B cell (primary cell): Measurements from ENCODE around the gene PRR14L. TPM values are rescaled to one million over a fixed set of nuclear protein-coding genes. Genes with fewer than 3 reads are reported as not detected.
"Not testable (repeated sequence)": the region's sequence is repeated elsewhere in the genome, so short reads cannot be mapped to it uniquely, and the experiment has no call there.

Experiments used
- ATAC-seq: fragments of 200-7000 bp; cut with Tn5 transposase; one replicate; pipeline ENCODE4 v1.10.0; 2021; ENCODE audit warnings: low read depth, mild to moderate bottlenecking, moderate number of reproducible peaks, moderate library complexity
- CTCF ChIA-PET: fragments of 350-600 bp; sonication (Branson Sonifier 250); formaldehyde crosslinking; loops from one replicate; lab custom pipeline; 2021; ENCODE audit warnings: antibody characterized with exemption, inconsistent platforms; lab: Charles Lee
- POLR2A ChIA-PET: fragments of 350-600 bp; sonication (Branson Sonifier 250); formaldehyde crosslinking; loops from one replicate; lab custom pipeline; 2021; ENCODE audit warnings: antibody characterized with exemption; lab: Charles Lee
- DNase-seq: peaks from one replicate; pipeline ENCODE4 v3.0.0; 2013
- H2AFZ ChIP-seq: 2 replicates; pipeline ENCODE4 v1.6.1; 2012; ENCODE audit warnings: mild to moderate bottlenecking, low read depth, low read length; ENCODE audit not compliant: insufficient read depth, poor library complexity, severe bottlenecking
- H3K27ac ChIP-seq, 2 donors: 1 replicate in 1 of 2; 2 replicates in 1 of 2; pipeline ENCODE4 v1.5.1; 2012 to 2013; ENCODE audit warnings: low read length in 2 of 2, mild to moderate bottlenecking in 2 of 2, moderate library complexity in 1 of 2
- H3K27me3 ChIP-seq, 4 experiments: fragments of 200-600 bp in 1 of 4; sonication (generic) in 1 of 4; replicated peaks in 1 of 4; 1 replicate in 2 of 4; 2 replicates in 2 of 4; pipeline versions ENCODE4 v1.6.1 to v1.7.0; 2013 to 2016; ENCODE audit warnings: low read length in 3 of 4, mild to moderate bottlenecking in 2 of 4, mixed read lengths in 1 of 4, moderate library complexity in 1 of 4; ENCODE audit not compliant: insufficient read depth in 4 of 4, control insufficient read depth in 3 of 4; ENCODE audit errors: control extremely low read depth in 1 of 4
- H3K36me3 ChIP-seq, 2 experiments: replicated peaks in 1 of 2; 1 replicate in 1 of 2; 2 replicates in 1 of 2; pipeline versions ENCODE4 v1.6.1 to v1.7.1; 2013; ENCODE audit warnings: low read length in 1 of 2; ENCODE audit not compliant: insufficient read depth in 2 of 2, control insufficient read depth in 1 of 2; ENCODE audit errors: control extremely low read depth in 1 of 2, extremely low read depth in 1 of 2
- H3K4me1 ChIP-seq, 2 donors: fragments of 200-600 bp in 1 of 2; sonication (generic) in 1 of 2; 1 replicate in 1 of 2; 2 replicates in 1 of 2; pipeline versions ENCODE4 v1.5.1 to v1.6.1; 2013 to 2017; ENCODE audit warnings: low read length in 2 of 2; ENCODE audit not compliant: control insufficient read depth in 2 of 2, insufficient read depth in 2 of 2
- H3K4me2 ChIP-seq: replicated peaks from 2 replicates; pipeline ENCODE3; 2012; ENCODE audit warnings: mild to moderate bottlenecking, low read depth, low read length; ENCODE audit not compliant: poor library complexity, severe bottlenecking
- H3K4me3 ChIP-seq, 5 experiments: fragments of 200-600 bp in 1 of 5; sonication (generic) in 1 of 5; 1 replicate in 3 of 5; 2 replicates in 2 of 5; pipeline versions ENCODE4 v1.5.1 to v1.7.0; 2011 to 2016; ENCODE audit warnings: low read length in 4 of 5, mild to moderate bottlenecking in 4 of 5, low read depth in 2 of 5, control low read depth in 1 of 5, moderate library complexity in 1 of 5; ENCODE audit not compliant: insufficient read depth in 1 of 5; ENCODE audit errors: control extremely low read depth in 1 of 5, extremely low read depth in 1 of 5
- H3K79me2 ChIP-seq: fragments of 200-600 bp; sonication (generic); one replicate; pipeline ENCODE4 v1.6.0; 2016; ENCODE audit warnings: low read length; ENCODE audit not compliant: control insufficient read depth, insufficient read depth
- H3K9ac ChIP-seq: fragments of 200-600 bp; sonication (generic); 2 replicates; pipeline ENCODE4 v1.6.1; 2017; ENCODE audit warnings: mild to moderate bottlenecking, low read length, moderate library complexity
- H3K9me3 ChIP-seq, 3 donors: one replicate each; pipeline versions ENCODE4 v1.6.1 to v1.7.1; 2013; ENCODE audit warnings: low read length in 2 of 3; ENCODE audit not compliant: control insufficient read depth in 2 of 3, insufficient read depth in 1 of 3; ENCODE audit errors: control extremely low read depth in 1 of 3
- H4K20me1 ChIP-seq: 2 replicates; pipeline ENCODE4 v1.6.0; 2012; ENCODE audit warnings: mild to moderate bottlenecking, low read length; ENCODE audit not compliant: insufficient read depth, control insufficient read depth, poor library complexity, severe bottlenecking
- H3K27ac Mint-ChIP-seq: one replicate; pipeline ENCODE4 v1.8.0; 2021; ENCODE audit warnings: mixed read lengths
- H3K27me3 Mint-ChIP-seq: one replicate; pipeline ENCODE4 v1.8.0; 2021; ENCODE audit warnings: mixed read lengths
- H3K4me1 Mint-ChIP-seq: one replicate; pipeline ENCODE4 v1.8.0; 2021; ENCODE audit warnings: mixed read lengths
- H3K4me3 Mint-ChIP-seq: one replicate; pipeline ENCODE4 v1.8.0; 2021; ENCODE audit warnings: mixed read lengths
- H3K9me3 Mint-ChIP-seq: one replicate; pipeline ENCODE4 v1.8.0; 2022; ENCODE audit warnings: mixed read lengths; ENCODE audit not compliant: insufficient read depth
- EZH2 ChIP-seq: IDR thresholded peaks from 2 replicates; pipeline ENCODE4 v1.6.1; 2012; ENCODE audit warnings: borderline replicate concordance, low read depth, mild to moderate bottlenecking, moderate library complexity, low read length; ENCODE audit not compliant: insufficient read depth, poor library complexity, severe bottlenecking
- WGBS: methylation state at CpG from one replicate; pipeline ENCODE4 v1.1.5; 2013; ENCODE audit warnings: missing lambda C conversion rate; ENCODE audit not compliant: insufficient coverage; 5-methylcytosine and 5-hydroxymethylcytosine counted together
- intact Hi-C: fragments of 100-400 bp; cut with micrococcal nuclease; formaldehyde crosslinking; loops from one replicate; pipeline ENCODE4 v1.10.0; 2022
- polyA plus RNA-seq: library from polyadenylated mRNA; depleted of rRNA; stranded (reverse); fragments of >200 nt; gene quantifications from 2 replicates; pipeline ENCODE4 v1.2.3, GENCODE V29; 2012
- total RNA-seq, 2 donors: library from RNA; stranded (reverse); fragments of 120-200 nt in 1 of 2; gene quantifications; 1 replicate in 1 of 2; 2 replicates in 1 of 2; pipeline versions ENCODE4 v1.2.3 to v1.2.4, GENCODE V29; 2013 to 2022
- TF ChIP-seq, protein P1 (sequence below): fragments of 200-600 bp; IDR thresholded peaks from one replicate; pipeline ENCODE4 v1.8.0; 2022; ENCODE audit warnings: antibody characterized with exemption, mild to moderate bottlenecking

Gene PRR14L
- total and polyA plus RNA-seq, 2 donors (not counting 1 experiment from before 2014, with no cell fraction given), result 8.5 to 69.6 TPM

GRCh38 chr22:31707519-31707918 lies 42.4 kb downstream of the PRR14L start:
- ATAC-seq, result no peak
- H3K27ac Mint-ChIP-seq, result no peak overlapping the region
- ChIA-PET POLR2A (no interaction called here), CTCF (no interaction called here)
- H3K9me3 Mint-ChIP-seq, result no peaks in the 10 kb centered on the region
- H3K9me3 ChIP-seq, result no peaks in the 10 kb centered on the region
- H3K27me3 ChIP-seq, result no peaks in the 10 kb centered on the region
- 100% methylated on average over 1 of the region's 8 CpGs for WGBS
- H3K4me3 Mint-ChIP-seq, result no peak overlapping the region
- H3K4me1 ChIP-seq, result no peaks in the 10 kb centered on the region
- H3K27me3 Mint-ChIP-seq, result no peaks in the 10 kb centered on the region
- peaks cover 14 to 43% of the 10 kb centered on the region in 2 experiments for H3K36me3 ChIP-seq
- H3K27ac ChIP-seq, result no peak overlapping the region
- H3K4me1 Mint-ChIP-seq, result no peaks in the 10 kb centered on the region
- peaks cover 13% of the 10 kb centered on the region for H4K20me1 ChIP-seq
- H2AFZ ChIP-seq, result no peak overlapping the region
- H3K4me2 ChIP-seq, result no peak overlapping the region
- H3K79me2 ChIP-seq, result peaks cover 29% of the 10 kb centered on the region
- no peak overlapping the region for H3K9ac ChIP-seq
- no peak for DNase-seq
- intact Hi-C loops, result no loop called here
- TF ChIP-seq EZH2, result no peak
- TF ChIP-seq, protein P1, sequence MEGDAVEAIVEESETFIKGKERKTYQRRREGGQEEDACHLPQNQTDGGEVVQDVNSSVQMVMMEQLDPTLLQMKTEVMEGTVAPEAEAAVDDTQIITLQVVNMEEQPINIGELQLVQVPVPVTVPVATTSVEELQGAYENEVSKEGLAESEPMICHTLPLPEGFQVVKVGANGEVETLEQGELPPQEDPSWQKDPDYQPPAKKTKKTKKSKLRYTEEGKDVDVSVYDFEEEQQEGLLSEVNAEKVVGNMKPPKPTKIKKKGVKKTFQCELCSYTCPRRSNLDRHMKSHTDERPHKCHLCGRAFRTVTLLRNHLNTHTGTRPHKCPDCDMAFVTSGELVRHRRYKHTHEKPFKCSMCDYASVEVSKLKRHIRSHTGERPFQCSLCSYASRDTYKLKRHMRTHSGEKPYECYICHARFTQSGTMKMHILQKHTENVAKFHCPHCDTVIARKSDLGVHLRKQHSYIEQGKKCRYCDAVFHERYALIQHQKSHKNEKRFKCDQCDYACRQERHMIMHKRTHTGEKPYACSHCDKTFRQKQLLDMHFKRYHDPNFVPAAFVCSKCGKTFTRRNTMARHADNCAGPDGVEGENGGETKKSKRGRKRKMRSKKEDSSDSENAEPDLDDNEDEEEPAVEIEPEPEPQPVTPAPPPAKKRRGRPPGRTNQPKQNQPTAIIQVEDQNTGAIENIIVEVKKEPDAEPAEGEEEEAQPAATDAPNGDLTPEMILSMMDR, result no peak
- H3K4me3 ChIP-seq, result no peak overlapping the region

GRCh38 chr22:31695423-31695822 lies 54.5 kb downstream of the PRR14L start:
- H3K9me3 ChIP-seq, result no peaks in the 10 kb centered on the region
- ChIA-PET POLR2A (no interaction called here), CTCF (interaction anchor here (1.3 kb wide), 1 partner anchor 58 kb away, joined by 3 read pairs; no protein-coding TSS in a partner anchor)
- H3K9me3 Mint-ChIP-seq, result no peaks in the 10 kb centered on the region
- H4K20me1 ChIP-seq, result no peaks in the 10 kb centered on the region
- no peak for ATAC-seq
- TF ChIP-seq, protein P1, result no peak
- no peak for TF ChIP-seq EZH2
- H3K79me2 ChIP-seq, result no peaks in the 10 kb centered on the region
- no peaks in the 10 kb centered on the region for H3K27me3 ChIP-seq
- H3K9ac ChIP-seq, result no peak overlapping the region
- H3K27ac Mint-ChIP-seq, result no peak overlapping the region
- no peaks in the 10 kb centered on the region for H3K4me1 ChIP-seq
- no peak overlapping the region for H3K4me3 ChIP-seq
- no peak overlapping the region for H2AFZ ChIP-seq
- DNase-seq, result no peak
- intact Hi-C loops, result no loop called here
- H3K27ac ChIP-seq, result no peak overlapping the region
- WGBS, result 94% methylated on average over 4 of the region's 4 CpGs
- no peak overlapping the region for H3K4me2 ChIP-seq
- H3K4me1 Mint-ChIP-seq, result no peaks in the 10 kb centered on the region
- peaks cover 26 to 67% of the 10 kb centered on the region in 2 experiments for H3K36me3 ChIP-seq
- no peak overlapping the region for H3K4me3 Mint-ChIP-seq
- H3K27me3 Mint-ChIP-seq, result no peaks in the 10 kb centered on the region

GRCh38 chr22:31694046-31694445 lies 55.9 kb downstream of the PRR14L start:
- H3K9me3 Mint-ChIP-seq, H3K4me3 Mint-ChIP-seq, H3K27me3 Mint-ChIP-seq, H3K27ac ChIP-seq, POLR2A ChIA-PET, H3K9ac ChIP-seq, H3K9me3 ChIP-seq, H4K20me1 ChIP-seq, H3K27ac Mint-ChIP-seq, H3K4me1 ChIP-seq, H3K4me1 Mint-ChIP-seq, H3K4me2 ChIP-seq, DNase-seq, intact Hi-C loops, H3K27me3 ChIP-seq, H3K79me2 ChIP-seq, H3K4me3 ChIP-seq, H2AFZ ChIP-seq, ATAC-seq: not testable (repeated sequence)
- CTCF ChIA-PET, result interaction anchor here (0.6 to 1.4 kb wide), 2 partner anchors 11 to 102 kb away, joined by 3 read pairs; no protein-coding TSS in a partner anchor
- WGBS, result 97% methylated on average over 5 of the region's 11 CpGs
- H3K36me3 ChIP-seq, result peaks cover 22 to 66% of the 10 kb centered on the region in 2 experiments
